Suprapubic skin (tissue), 4 donors: Measurements from ENCODE around the gene AGAP3. TPM values are rescaled to one million over a fixed set of nuclear protein-coding genes. Genes with fewer than 3 reads are reported as not detected.

Experiments used
- DNase-seq, 2 donors: peaks; one replicate each; pipeline ENCODE4 v3.0.0-alpha.2; 2019; ENCODE audit warnings: low spot score in 2 of 2
- H3K27ac ChIP-seq: fragments of 200-600 bp; sonication (generic); one replicate; pipeline ENCODE4 v1.5.1; 2019
- H3K27me3 ChIP-seq: fragments of 200-600 bp; sonication (generic); one replicate; pipeline ENCODE4 v1.5.1; 2019
- H3K36me3 ChIP-seq: fragments of 200-600 bp; sonication (generic); one replicate; pipeline ENCODE4 v1.5.1; 2019
- H3K4me1 ChIP-seq: fragments of 200-600 bp; sonication (generic); one replicate; pipeline ENCODE4 v1.5.1; 2019
- H3K4me3 ChIP-seq: fragments of 200-600 bp; sonication (generic); one replicate; pipeline ENCODE4 v1.5.1; 2019; ENCODE audit warnings: mild to moderate bottlenecking
- H3K9me3 ChIP-seq: fragments of 200-600 bp; sonication (generic); one replicate; pipeline ENCODE4 v1.5.1; 2019
- EP300 ChIP-seq: sonication (generic); formaldehyde crosslinking; IDR thresholded peaks from one replicate; pipeline ENCODE4 v1.6.1; 2017; ENCODE audit warnings: antibody characterized with exemption
- POLR2A ChIP-seq, 2 donors: fragments of 450-650 bp; IDR thresholded peaks; one replicate each; pipeline ENCODE4 v1.6.1; 2017; ENCODE audit warnings: antibody characterized with exemption in 2 of 2, mild to moderate bottlenecking in 2 of 2, moderate library complexity in 2 of 2
- POLR2AphosphoS5 ChIP-seq, 3 donors: sonication (generic); formaldehyde crosslinking; IDR thresholded peaks; one replicate each; pipeline ENCODE4 v1.6.1; 2017; ENCODE audit warnings: antibody characterized with exemption in 3 of 3
- WGBS: methylation state at CpG from one replicate; pipeline ENCODE4 v1.1.5; 2018; 5-methylcytosine and 5-hydroxymethylcytosine counted together
- total RNA-seq, 4 donors: library from RNA; depleted of rRNA; stranded (reverse); fragments of >200 nt; gene quantifications; one replicate each; pipeline ENCODE4 v1.1.0, GENCODE V29; 2016
- TF ChIP-seq, protein P1 (sequence below), 2 donors: fragments of 200-600 bp in 1 of 2; fragments of 450-650 bp in 1 of 2; sonication (generic) in 1 of 2; IDR thresholded peaks; one replicate each; pipeline ENCODE4 v1.5.1; 2016 to 2019; ENCODE audit warnings: antibody characterized with exemption in 2 of 2, mild to moderate bottlenecking in 1 of 2, moderate library complexity in 1 of 2

The AGAP3 gene
- total RNA-seq, 4 donors from 2014 or later = 126 to 162 (median 134) TPM

DNA sequence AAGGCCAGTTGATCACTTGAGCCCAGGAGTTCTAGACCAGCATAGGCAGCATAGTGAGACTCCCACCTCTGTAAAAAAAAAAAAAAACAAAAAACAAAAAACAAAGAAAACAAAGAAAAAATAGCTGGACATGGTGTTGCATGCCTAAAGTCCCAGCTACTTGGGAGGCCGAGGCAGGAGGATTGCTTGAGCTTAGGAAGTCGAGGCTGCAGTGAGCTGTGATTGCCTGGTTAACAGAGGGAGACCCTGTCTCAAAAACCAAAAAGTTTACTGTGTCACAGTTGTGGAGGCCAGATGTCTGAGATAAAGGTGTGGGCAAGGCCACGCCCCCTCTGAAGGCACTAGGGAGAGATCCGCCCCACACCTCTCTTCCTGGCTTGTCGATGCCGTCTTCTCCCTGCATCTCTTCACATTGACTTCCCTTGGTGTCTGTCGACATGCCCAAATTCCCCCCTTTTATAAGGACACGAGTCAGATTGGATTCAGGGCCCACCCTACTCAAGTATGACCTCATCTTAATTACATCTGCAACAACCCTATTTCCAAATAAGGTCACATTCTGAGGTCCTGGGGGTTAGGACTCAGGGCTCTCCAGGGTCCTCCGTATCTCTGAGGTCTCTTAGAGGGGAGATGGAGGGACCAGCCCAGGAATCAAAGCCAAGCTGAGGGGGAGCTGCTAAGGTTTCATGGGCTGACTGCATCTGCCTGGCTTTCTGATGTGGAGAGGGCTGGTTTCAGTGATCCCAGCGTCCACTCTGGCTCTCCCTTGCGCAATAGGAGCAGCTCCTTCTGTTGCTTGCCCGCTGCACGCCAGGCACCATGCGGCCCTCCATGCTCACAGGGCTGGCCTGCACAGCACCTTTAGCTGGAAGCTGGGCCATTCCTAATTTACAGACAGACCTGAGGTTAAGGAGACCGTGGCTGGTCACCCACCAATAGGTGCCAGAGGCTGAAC, 23.1 kb downstream of the AGAP3 start:
- DNase-seq = no peak
- Histone ChIP-seq H3K27ac (peak overlapping the region; percentile 3), H3K4me1 (peaks cover 44% of the 10 kb centered on the region), H3K9me3 (no peaks in the 10 kb centered on the region), H3K27me3 (no peaks in the 10 kb centered on the region), H3K4me3 (no peak overlapping the region), H3K36me3 (no peaks in the 10 kb centered on the region)
- 61% methylated on average over 14 of the region's 15 CpGs for WGBS
- TF ChIP-seq POLR2A (IDR thresholded peaks at IDR 0.05) = no peak
- TF ChIP-seq, protein P1, sequence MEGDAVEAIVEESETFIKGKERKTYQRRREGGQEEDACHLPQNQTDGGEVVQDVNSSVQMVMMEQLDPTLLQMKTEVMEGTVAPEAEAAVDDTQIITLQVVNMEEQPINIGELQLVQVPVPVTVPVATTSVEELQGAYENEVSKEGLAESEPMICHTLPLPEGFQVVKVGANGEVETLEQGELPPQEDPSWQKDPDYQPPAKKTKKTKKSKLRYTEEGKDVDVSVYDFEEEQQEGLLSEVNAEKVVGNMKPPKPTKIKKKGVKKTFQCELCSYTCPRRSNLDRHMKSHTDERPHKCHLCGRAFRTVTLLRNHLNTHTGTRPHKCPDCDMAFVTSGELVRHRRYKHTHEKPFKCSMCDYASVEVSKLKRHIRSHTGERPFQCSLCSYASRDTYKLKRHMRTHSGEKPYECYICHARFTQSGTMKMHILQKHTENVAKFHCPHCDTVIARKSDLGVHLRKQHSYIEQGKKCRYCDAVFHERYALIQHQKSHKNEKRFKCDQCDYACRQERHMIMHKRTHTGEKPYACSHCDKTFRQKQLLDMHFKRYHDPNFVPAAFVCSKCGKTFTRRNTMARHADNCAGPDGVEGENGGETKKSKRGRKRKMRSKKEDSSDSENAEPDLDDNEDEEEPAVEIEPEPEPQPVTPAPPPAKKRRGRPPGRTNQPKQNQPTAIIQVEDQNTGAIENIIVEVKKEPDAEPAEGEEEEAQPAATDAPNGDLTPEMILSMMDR (IDR thresholded peaks at IDR 0.05) = no peak
- TF ChIP-seq POLR2AphosphoS5 (IDR thresholded peaks at IDR 0.05) = no peak
- TF ChIP-seq EP300 = no peak

DNA sequence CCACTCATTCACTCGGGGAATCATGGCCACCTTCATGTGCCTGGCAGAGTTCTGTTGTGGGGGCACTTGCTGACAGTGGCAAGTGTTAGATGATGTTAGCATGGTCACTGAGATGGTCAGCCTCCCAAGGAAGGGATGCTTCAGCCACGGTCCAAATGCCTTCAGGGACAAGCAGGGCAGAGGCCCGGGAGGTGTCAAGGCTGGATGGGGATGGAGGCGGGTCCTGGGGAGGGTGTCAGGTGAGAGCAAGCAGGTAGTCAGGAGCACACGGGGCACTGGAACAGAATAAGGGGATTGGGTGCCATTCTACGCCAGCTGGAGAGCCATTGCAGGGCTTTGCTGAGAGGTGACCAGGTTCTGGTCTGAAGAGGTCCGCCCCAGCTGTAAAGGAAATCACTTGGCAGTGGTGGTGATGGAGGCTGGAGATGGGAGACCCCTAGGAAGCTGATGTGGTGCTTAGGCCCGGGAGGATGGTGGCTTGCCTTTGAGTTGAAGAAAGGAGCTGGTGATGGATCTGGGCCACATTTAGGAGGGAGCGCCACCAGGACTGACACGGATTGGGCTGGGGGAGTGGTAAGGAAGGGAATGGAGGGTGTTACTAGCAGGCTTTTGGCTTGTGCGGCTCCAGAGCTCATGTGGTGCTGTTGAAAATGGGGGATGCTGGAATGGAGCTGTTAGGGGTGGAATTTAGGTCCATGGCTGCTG, 24.1 kb downstream of the AGAP3 start:
- H3K9me3 ChIP-seq = no peaks in the 10 kb centered on the region
- H3K4me3 ChIP-seq = no peak overlapping the region
- no peak overlapping the region for H3K27ac ChIP-seq
- no peaks in the 10 kb centered on the region for H3K36me3 ChIP-seq
- no peak for TF ChIP-seq POLR2AphosphoS5 (IDR thresholded peaks at IDR 0.05)
- no peak for TF ChIP-seq POLR2A (IDR thresholded peaks at IDR 0.05)
- TF ChIP-seq, protein P1 (IDR thresholded peaks at IDR 0.05) = no peak
- no peak for TF ChIP-seq EP300
- DNase-seq = no peak
- 76% methylated on average over 11 of the region's 11 CpGs for WGBS
- H3K27me3 ChIP-seq = no peaks in the 10 kb centered on the region
- peaks cover 35% of the 10 kb centered on the region for H3K4me1 ChIP-seq

GRCh38 chr7:151110941-151111645, 24.8 kb downstream of the AGAP3 start:
- WGBS = 43% methylated on average over 9 of the region's 20 CpGs
- no peaks in the 10 kb centered on the region for H3K36me3 ChIP-seq
- TF ChIP-seq EP300 (no peak), POLR2A (IDR thresholded peaks at IDR 0.05) (no peak)
- TF ChIP-seq, protein P1 (IDR thresholded peaks at IDR 0.05) = peak; percentile 81 to 87
- H3K4me1 ChIP-seq = peaks cover 42% of the 10 kb centered on the region
- H3K9me3 ChIP-seq = no peaks in the 10 kb centered on the region
- DNase-seq = peak in 1 of 2 donors; percentile 83
- H3K27me3 ChIP-seq = no peaks in the 10 kb centered on the region
- H3K4me3 ChIP-seq = no peak overlapping the region
- H3K27ac ChIP-seq = no peak overlapping the region

DNA sequence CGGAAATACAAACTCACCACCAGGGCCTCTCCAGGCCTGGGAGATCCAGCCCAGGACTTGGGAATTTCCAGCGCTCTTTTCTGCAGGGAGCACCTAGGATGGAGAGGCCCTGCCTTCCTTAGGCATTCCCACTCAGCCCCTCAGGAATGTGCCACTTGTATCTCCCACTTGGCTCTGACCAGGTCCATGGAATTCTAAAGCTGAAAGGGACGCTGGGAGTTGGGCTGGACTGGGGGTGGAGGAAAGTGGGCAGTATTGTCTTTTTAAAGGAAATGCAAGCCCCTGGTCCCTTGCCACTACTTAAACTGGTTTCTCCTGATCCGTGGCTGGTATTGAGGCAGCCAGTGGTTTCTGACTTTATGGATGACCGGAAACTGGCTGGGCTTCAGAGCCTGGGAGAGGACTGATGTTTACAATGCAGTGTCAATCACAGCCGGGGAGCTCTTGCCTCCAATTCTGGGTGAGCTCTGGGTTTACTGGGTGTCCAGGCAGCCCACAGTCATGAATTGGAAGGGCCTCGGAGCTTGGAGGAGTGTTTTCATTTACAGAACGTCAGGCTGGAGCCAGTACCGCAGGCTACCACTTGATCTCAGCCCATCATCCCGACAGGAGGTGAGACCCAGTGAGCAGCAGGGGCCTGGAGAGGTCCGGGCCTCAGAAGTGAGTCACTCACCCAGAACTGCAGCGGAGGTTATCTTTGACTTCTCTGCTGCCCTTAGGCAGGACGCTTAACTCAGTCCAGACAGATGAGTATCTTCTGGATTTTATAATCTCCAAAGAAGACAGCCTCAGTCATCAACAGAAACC, 27.3 kb downstream of the AGAP3 start:
- Histone ChIP-seq H3K9me3 (no peaks in the 10 kb centered on the region), H3K27me3 (no peaks in the 10 kb centered on the region), H3K4me1 (peaks cover 64% of the 10 kb centered on the region), H3K27ac (peak overlapping the region; percentile 78), H3K36me3 (peaks cover 10% of the 10 kb centered on the region), H3K4me3 (peak overlapping the region; percentile 55)
- no peak for DNase-seq
- WGBS = 58% methylated on average over 9 of the region's 13 CpGs
- TF ChIP-seq, protein P1 (IDR thresholded peaks at IDR 0.05) = no peak
- no peak for TF ChIP-seq EP300
- no peak for TF ChIP-seq POLR2A (IDR thresholded peaks at IDR 0.05)
- no peak for TF ChIP-seq POLR2AphosphoS5 (IDR thresholded peaks at IDR 0.05)
